Pulmonary artery endothelial cell (primary cell): ENCODE measurements around the gene SYMPK. TPM values are rescaled to one million over a fixed set of nuclear protein-coding genes. Genes with fewer than 3 reads are reported as not detected.
"Not testable (repeated sequence)": the region's sequence is repeated elsewhere in the genome, so short reads cannot be mapped to it uniquely, and the experiment has no call there.

Experiments used
- DNase-seq: peaks from one replicate; pipeline ENCODE4 v3.0.0-alpha.2; 2011; ENCODE audit warnings: low read depth, low spot score
- total RNA-seq: library from RNA; depleted of rRNA; stranded (reverse); fragments of >200 nt; gene quantifications from 2 replicates; pipeline ENCODE4 v1.2.3, GENCODE V29; 2014

The SYMPK gene
- total RNA-seq, 1 donor from 2014 or later: 34.1 TPM

GRCh38 chr19:45885556-45886426, 22.8 kb upstream of the SYMPK start, which contains the start of gene IRF2BP1:
TSS of gene IRF2BP1 (minus strand) at chr19:45886141. CDS start at chr19:45885774, 367 bp downstream.
- peak; percentile 63 for DNase-seq

GRCh38 chr19:45884682-45885555, 22.0 kb upstream of the SYMPK start:
- DNase-seq: no peak

DNA sequence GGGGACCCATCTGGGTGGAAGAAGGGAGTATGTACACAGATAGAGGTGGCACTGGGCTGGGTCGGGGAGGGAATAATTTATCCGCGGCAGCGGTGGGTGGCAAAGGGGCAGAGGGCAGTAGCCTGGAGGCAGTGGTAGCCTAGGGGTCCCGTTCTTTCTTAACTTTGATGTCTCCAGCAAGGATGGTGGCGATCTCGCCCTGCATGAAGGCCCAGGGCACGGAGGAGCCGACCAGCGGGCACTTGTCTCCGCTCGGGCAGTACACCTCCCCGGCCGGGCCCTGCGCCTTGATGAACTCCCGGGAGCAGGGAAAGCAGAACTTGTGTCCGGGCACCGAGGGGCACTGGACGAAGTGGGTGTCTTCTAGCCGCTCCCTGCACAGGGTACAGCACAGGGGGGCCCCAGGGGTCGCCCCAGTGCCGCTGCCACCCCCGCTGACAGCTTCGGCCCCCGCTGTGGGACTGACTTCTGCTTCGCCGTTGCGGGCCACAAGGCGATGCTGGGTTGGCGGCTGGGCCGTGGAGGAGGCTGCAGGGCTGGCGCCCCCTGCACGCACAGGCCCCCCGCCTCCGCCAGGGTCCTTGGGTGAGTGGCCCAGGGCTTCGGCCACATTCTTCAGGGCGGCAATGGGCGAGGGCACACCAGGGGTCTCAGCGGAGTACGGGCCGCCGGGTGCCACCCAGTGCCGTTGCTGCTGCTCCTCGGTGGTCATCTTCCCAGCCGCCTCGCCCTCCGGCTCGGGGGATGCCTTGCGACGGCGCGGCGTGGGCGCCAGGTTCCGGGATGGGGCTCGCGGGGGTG, 21.1 kb upstream of the SYMPK start:
- DNase-seq: no peak

GRCh38 chr19:45883586-45883880, 20.6 kb upstream of the SYMPK start:
- no peak for DNase-seq

- DNase-seq: peak; percentile 63
Measured at GRCh38 chr19:45882652-45883585, 20.0 kb upstream of the SYMPK start.

DNA sequence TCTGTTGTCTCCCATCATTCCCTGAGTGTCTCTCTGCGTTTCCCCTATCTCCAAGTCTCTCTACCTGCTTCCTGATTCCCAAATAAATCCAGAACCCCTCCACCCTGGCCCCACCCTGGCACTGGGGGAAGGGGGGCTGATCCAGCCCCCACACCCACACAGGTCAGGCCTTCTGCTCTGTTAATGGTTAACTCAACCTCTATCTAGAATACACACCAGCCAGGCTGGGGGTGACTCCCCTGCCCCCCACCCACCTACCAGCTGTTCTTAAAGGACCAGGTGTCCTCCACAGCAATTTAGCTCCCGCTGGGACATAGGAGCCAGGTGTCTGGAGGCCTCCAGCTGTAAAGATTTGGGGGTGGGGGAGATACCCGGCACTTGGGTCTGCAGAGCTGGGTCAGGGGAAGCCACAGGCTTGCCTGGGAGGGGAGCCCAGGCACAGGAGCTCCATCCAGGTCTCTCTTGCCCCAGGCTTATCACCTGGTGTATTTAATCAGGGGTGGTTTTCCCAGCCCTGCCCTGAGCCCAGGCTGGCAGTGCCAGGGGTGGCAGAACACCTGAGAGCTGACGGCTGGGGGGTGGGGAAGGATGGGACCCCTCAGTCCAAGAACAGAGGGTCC, 19.1 kb upstream of the SYMPK start:
- no peak for DNase-seq

DNA sequence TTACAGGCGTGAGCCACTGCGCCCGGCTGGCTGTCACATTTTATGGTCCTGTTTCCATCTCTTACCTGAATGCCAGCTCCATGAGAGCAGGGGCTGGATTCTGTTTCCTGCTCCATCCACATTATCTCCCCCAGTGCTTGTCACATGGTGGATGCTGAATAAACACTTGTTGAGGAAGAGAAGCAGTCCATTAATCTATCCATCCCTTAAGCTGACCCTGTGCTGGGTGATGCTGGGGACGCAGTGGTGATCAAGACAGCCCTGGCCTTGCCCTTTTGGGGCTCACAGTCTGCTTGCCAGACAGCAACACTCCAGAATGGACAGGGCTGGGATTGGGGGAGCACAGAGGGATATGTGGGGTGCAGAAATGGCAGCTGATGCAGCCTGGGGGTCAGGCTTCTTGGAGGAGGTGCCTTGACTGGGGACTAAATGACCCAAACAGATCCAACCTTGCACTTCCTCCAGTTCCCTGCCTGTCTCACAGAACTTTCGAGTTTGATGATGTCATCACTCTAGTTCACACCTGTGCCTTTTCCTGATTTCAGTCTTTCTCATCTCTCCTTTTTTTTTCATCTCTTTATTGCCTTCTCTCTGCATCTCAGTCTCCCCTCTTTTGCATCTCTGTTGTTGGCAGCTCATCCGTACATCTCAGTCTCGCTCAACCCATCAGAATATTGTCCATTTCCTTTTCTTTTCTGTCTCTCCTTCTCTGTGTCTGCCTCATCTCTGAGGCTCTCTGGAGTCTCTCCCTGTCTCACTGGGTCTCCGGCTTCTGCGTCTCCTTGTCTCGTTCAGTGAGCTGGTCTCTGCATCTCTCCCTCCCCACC, 18.3 kb upstream of the SYMPK start:
- no peak for DNase-seq

DNA sequence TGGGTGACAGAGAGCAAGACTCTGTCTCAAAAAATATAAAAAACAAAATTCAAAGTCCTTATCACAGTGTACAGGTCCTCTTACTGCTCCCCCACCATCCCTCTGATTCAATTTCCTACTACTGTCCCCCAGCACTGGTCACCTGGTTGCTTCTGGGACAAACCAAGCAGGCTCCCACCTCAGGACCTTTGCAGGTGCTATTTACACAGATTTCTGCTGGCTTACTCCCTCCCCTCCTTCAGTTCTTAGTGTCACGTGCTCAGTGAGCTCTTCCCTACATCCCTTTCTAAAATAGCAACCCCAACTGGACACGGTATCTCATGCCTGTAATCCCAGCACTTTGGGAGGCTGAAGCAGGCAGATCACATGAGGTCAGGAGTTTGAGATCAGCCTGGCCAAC, 17.0 kb upstream of the SYMPK start:
- DNase-seq: no peak

DNA sequence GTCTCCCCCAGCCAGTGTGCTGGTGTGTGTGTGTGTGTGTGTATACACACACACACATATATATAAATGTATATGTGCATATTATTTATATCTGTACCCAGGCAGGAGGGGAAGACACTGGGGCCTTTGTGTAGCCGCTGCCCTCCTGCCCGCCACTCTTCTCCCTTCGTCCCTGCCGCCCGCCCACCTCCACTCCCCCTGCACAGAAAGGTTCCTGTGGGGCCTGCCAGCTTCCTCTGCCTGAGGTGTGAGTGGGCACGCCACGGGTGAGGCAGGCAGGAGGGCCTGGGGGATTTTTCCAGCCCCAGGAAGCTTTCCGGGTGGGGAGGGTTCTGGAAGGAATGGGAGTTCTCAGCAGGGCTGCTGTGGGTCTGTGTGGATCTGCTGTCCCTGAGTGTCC, 16.1 kb upstream of the SYMPK start:
- no peak for DNase-seq

GRCh38 chr19:45878043-45878794, 15.3 kb upstream of the SYMPK start:
- no peak for DNase-seq

GRCh38 chr19:45876411-45877197, 13.7 kb upstream of the SYMPK start:
- no peak for DNase-seq

- DNase-seq: no peak
Measured at GRCh38 chr19:45876161-45876410, 13.1 kb upstream of the SYMPK start.

- DNase-seq: no peak
Measured at GRCh38 chr19:45874620-45874966, 11.6 kb upstream of the SYMPK start.

- DNase-seq: no peak
Measured at GRCh38 chr19:45873219-45873772, 10.3 kb upstream of the SYMPK start.

DNA sequence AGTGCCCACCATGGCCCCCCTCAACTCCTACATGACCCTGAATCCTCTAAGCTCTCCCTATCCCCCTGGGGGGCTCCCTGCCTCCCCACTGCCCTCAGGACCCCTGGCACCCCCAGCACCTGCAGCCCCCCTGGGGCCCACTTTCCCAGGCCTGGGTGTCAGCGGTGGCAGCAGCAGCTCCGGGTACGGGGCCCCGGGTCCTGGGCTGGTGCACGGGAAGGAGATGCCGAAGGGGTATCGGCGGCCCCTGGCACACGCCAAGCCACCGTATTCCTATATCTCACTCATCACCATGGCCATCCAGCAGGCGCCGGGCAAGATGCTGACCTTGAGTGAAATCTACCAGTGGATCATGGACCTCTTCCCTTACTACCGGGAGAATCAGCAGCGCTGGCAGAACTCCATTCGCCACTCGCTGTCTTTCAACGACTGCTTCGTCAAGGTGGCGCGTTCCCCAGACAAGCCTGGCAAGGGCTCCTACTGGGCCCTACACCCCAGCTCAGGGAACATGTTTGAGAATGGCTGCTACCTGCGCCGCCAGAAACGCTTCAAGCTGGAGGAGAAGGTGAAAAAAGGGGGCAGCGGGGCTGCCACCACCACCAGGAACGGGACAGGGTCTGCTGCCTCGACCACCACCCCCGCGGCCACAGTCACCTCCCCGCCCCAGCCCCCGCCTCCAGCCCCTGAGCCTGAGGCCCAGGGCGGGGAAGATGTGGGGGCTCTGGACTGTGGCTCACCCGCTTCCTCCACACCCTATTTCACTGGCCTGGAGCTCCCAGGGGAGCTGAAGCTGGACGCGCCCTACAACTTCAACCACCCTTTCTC, 9.4 kb upstream of the SYMPK start:
- DNase-seq: no peak

DNA sequence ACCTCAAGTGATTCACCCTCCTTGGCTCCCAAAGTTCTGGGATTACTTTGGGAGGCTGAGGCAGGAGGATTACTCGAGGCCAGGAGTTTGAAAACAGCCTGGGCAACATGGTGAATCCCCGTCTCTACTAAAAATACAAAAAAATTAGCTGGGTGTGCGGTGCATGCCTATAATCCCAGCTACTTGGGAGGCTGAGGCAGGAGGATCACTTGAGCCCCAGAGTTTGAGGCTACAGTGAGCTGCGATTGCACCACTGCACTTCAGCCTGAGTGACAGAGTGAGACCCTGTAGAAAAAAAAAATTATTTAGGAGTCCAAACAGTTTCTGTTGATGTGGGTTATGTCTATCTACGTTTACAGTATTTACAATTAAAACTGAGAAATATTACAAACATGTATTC, 7.9 kb upstream of the SYMPK start:
- no peak for DNase-seq

DNA sequence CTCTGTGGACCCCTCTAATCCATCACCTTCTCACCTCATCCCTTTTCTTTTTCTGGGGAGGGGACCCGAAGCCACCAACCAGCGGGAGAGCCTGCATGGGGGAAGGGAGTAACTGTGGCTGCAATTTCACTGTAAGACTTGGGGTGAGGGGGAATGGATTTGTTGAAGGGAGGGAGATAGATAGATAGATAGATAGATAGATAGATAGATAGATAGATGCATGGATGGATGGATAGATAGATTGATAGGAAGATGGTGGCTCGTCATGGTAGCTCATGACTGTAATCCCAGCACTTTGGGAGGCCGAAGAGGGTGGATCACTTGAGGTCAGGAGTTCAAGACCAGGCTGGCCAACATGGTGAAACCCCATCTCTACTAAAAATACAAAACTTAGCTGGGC, 4.3 kb upstream of the SYMPK start:
- DNase-seq: not testable (repeated sequence)
